Breast epithelium (tissue), 3 donors: ENCODE results near the gene DBH.

Experiments
- CTCF ChIP-seq, 3 donors: fragments of 450-650 bp; IDR thresholded peaks; one replicate each; pipeline ENCODE4 v1.5.1; 2016 to 2017; ENCODE audit warnings: antibody characterized with exemption in 3 of 3, mild to moderate bottlenecking in 3 of 3, moderate library complexity in 3 of 3
- POLR2A ChIP-seq: fragments of 450-650 bp; IDR thresholded peaks from one replicate; pipeline ENCODE4 v1.6.1; 2016; ENCODE audit warnings: antibody characterized with exemption, mild to moderate bottlenecking, moderate library complexity
- POLR2AphosphoS5 ChIP-seq, 3 donors: sonication (generic); formaldehyde crosslinking; IDR thresholded peaks; one replicate each; pipeline ENCODE4 v1.6.1; 2017; ENCODE audit warnings: antibody characterized with exemption in 3 of 3

- TF ChIP-seq CTCF (IDR thresholded peaks at IDR 0.05) (no peak), POLR2AphosphoS5 (IDR thresholded peaks at IDR 0.05) (no peak), POLR2A (no peak)
Observed at GRCh38 chr9:133650026-133650425, 13.9 kb downstream of the DBH start.
